Daoy (cell line): ENCODE results near the gene CRYBB2. TPM values are rescaled to one million over a fixed set of nuclear protein-coding genes. Genes with fewer than 3 reads are reported as not detected.
"Not testable (repeated sequence)": the region's sequence is repeated elsewhere in the genome, so short reads cannot be mapped to it uniquely, and the experiment has no call there.

ENCODE experiments used
- DNase-seq: peaks from one replicate; pipeline ENCODE4 v3.0.0-alpha.2; 2015; ENCODE audit warnings: low read depth
- total RNA-seq: library from RNA; depleted of rRNA; stranded (reverse); fragments of >200 nt; shearing (Covaris generic); gene quantifications from 2 replicates; pipeline ENCODE4 v1.2.3, GENCODE V29; 2014; rRNA removed

CRYBB2 gene
- total RNA-seq, 1 experiment from 2014 or later: not detected

- DNase-seq: not testable (repeated sequence)
Observed at GRCh38 chr22:25233706-25234105, 14.3 kb downstream of the CRYBB2 start.

GRCh38 chr22:25235547-25236290 is 16.3 kb downstream of the CRYBB2 start:
- DNase-seq: peak; percentile 90

- DNase-seq: peak; percentile 13
Observed at GRCh38 chr22:25236417-25236816, 17.0 kb downstream of the CRYBB2 start.

GRCh38 chr22:25237503-25237902 is 18.1 kb downstream of the CRYBB2 start:
- no peak for DNase-seq

- not testable (repeated sequence) for DNase-seq
Observed at GRCh38 chr22:25238058-25238457, 18.6 kb downstream of the CRYBB2 start.

- not testable (repeated sequence) for DNase-seq
Observed at GRCh38 chr22:25255169-25255568, 35.7 kb downstream of the CRYBB2 start.

GRCh38 chr22:25267567-25267966 is 48.1 kb downstream of the CRYBB2 start:
- not testable (repeated sequence) for DNase-seq

- DNase-seq: not testable (repeated sequence)
Observed at GRCh38 chr22:25268902-25269301, 49.5 kb downstream of the CRYBB2 start.

GRCh38 chr22:25270061-25270460 is 50.6 kb downstream of the CRYBB2 start:
- not testable (repeated sequence) for DNase-seq

- not testable (repeated sequence) for DNase-seq
Observed at GRCh38 chr22:25273231-25273630, 53.8 kb downstream of the CRYBB2 start.

- not testable (repeated sequence) for DNase-seq
Observed at GRCh38 chr22:25273928-25274327, 54.5 kb downstream of the CRYBB2 start.

- not testable (repeated sequence) for DNase-seq
Observed at GRCh38 chr22:25280118-25280517, 60.7 kb downstream of the CRYBB2 start.

Other genes starting within 250 kb of the CRYBB2 start
- not detected in 2 replicates for gene CRYBB3, start 19.8 kb upstream of the CRYBB2 start, total RNA-seq